HCT116 (cell line): ENCODE results near the gene LMBRD1. TPM values are rescaled to one million over a fixed set of nuclear protein-coding genes. Genes with fewer than 3 reads are reported as not detected.

Experiments used
- ATAC-seq: fragments of 200-7000 bp; cut with Tn5 transposase; 2 replicates; pipeline ENCODE4 v1.9.1; 2020; ENCODE audit warnings: mild to moderate bottlenecking, moderate library complexity
- BruUV-seq: library from RNA; stranded (reverse); fragments of 400-500 nt; replicated peaks from 2 replicates; lab custom pipeline; 2021; lab: Mats Ljungman, UMichigan
- CTCF ChIA-PET: fragments of 300-600 bp; sonication (Branson Sonifier 250); formaldehyde crosslinking; loops from one replicate; lab custom pipeline; 2021; ENCODE audit warnings: antibody characterized with exemption; lab: Charles Lee
- POLR2A ChIA-PET: fragments of 300-600, 350-600 bp; sonication (Branson Sonifier 250); formaldehyde crosslinking; loops from one replicate; lab custom pipeline; 2021; ENCODE audit warnings: antibody characterized with exemption; lab: Charles Lee
- RAD21 ChIA-PET, 2 experiments: fragments of 300-600 bp; sonication (Branson Sonifier 250); formaldehyde crosslinking; loops; one replicate each; lab custom pipeline; 2023; ENCODE audit warnings: low total read pairs in 2 of 2; ENCODE audit not compliant: uncharacterized antibody in 2 of 2, unreplicated experiment in 2 of 2, low non-redundant PET in 1 of 2; lab: Charles Lee
- DNase-seq: peaks from one replicate; pipeline ENCODE4 v3.0.0-alpha.2; 2010; ENCODE audit warnings: low read depth, low spot score
- H2AFZ ChIP-seq: fragments of 200-600 bp; shearing (Covaris generic), sonication (generic); 2 replicates; pipeline ENCODE4 v1.6.1; 2017; ENCODE audit warnings: low read depth, mixed run types, mixed read lengths, antibody characterized with exemption, low read length; ENCODE audit not compliant: poor library complexity, severe bottlenecking
- H3K27ac ChIP-seq: 2 replicates; pipeline ENCODE4 v1.5.1; 2012; ENCODE audit warnings: low read depth, low read length
- H3K27me3 ChIP-seq: fragments of 200-600 bp; sonication (generic); 2 replicates; pipeline ENCODE4 v1.6.1; 2016; ENCODE audit warnings: mixed run types, low read length, mixed read lengths; ENCODE audit not compliant: insufficient read depth
- H3K36me3 ChIP-seq, 2 experiments: fragments of 200-500 bp in 1 of 2; fragments of 200-600 bp in 1 of 2; sonication (Bioruptor generic) in 1 of 2; sonication (generic) in 1 of 2; 2 replicates each; pipeline versions ENCODE4 v1.5.1 to v1.6.1; 2014 to 2016; ENCODE audit warnings: low read length in 2 of 2, inconsistent platforms in 1 of 2, mixed read lengths in 1 of 2, mixed run types in 1 of 2; ENCODE audit not compliant: insufficient read depth in 2 of 2, control insufficient read depth in 1 of 2
- H3K4me1 ChIP-seq, 2 experiments: fragments of 200-600 bp in 1 of 2; sonication (generic) in 1 of 2; 2 replicates each; pipeline versions ENCODE4 v1.5.1 to v1.6.1; 2012 to 2017; ENCODE audit warnings: low read length in 2 of 2, inconsistent platforms in 1 of 2, mild to moderate bottlenecking in 1 of 2, mixed read lengths in 1 of 2, mixed run types in 1 of 2, moderate library complexity in 1 of 2; ENCODE audit not compliant: insufficient read depth in 2 of 2, control insufficient read depth in 1 of 2
- H3K4me2 ChIP-seq: fragments of 200-600 bp; sonication (generic); 2 replicates; pipeline ENCODE4 v1.6.1; 2017; ENCODE audit warnings: mixed run types, low read length, mixed read lengths
- H3K4me3 ChIP-seq, 2 experiments: fragments of 200-600 bp in 1 of 2; sonication (generic) in 1 of 2; replicated peaks in 1 of 2; 2 replicates each; pipeline ENCODE4 v1.5.1; 2011 to 2016; ENCODE audit warnings: low read length in 2 of 2, control low read depth in 1 of 2, low read depth in 1 of 2, mild to moderate bottlenecking in 1 of 2, mixed read lengths in 1 of 2, mixed run types in 1 of 2
- H3K79me2 ChIP-seq: fragments of 200-600 bp; sonication (generic); 2 replicates; pipeline ENCODE4 v1.6.1; 2017; ENCODE audit warnings: mild to moderate bottlenecking, mixed run types, low read length, moderate library complexity, mixed read lengths; ENCODE audit not compliant: insufficient read depth
- H3K9ac ChIP-seq: fragments of 200-600 bp; sonication (generic); 2 replicates; pipeline ENCODE4 v1.6.1; 2016; ENCODE audit warnings: low read length, mixed read lengths
- H3K9me2 ChIP-seq: fragments of 200-600 bp; sonication (generic), shearing (Covaris generic); 2 replicates; pipeline ENCODE4 v1.6.1; 2017; ENCODE audit warnings: mixed run types, mild to moderate bottlenecking, moderate library complexity; ENCODE audit not compliant: insufficient read depth
- H3K9me3 ChIP-seq, 2 experiments: fragments of 200-500 bp in 1 of 2; fragments of 200-600 bp in 1 of 2; sonication (Bioruptor generic) in 1 of 2; sonication (generic) in 1 of 2; 2 replicates each; pipeline ENCODE4 v1.6.1; 2014 to 2017; ENCODE audit warnings: low read length in 2 of 2, mixed read lengths in 2 of 2, inconsistent platforms in 1 of 2, low read depth in 1 of 2, mild to moderate bottlenecking in 1 of 2, mixed run types in 1 of 2, moderate library complexity in 1 of 2; ENCODE audit not compliant: control insufficient read depth in 1 of 2, insufficient read depth in 1 of 2
- H4K20me1 ChIP-seq: fragments of 200-600 bp; sonication (generic), shearing (Covaris generic); 2 replicates; pipeline ENCODE4 v1.6.1; 2017; ENCODE audit warnings: mixed run types, mild to moderate bottlenecking, moderate library complexity; ENCODE audit not compliant: insufficient read depth
- CBX3 ChIP-seq: IDR thresholded peaks from 2 replicates; pipeline ENCODE4 v1.6.1; 2012; ENCODE audit warnings: low read depth
- JUND ChIP-seq: IDR thresholded peaks from 2 replicates; pipeline ENCODE4 v1.6.1; 2012
- POLR2A ChIP-seq: IDR thresholded peaks from 2 replicates; pipeline ENCODE4 v1.7.0; 2011; ENCODE audit warnings: borderline replicate concordance; ENCODE audit not compliant: insufficient read depth, insufficient read length; ENCODE audit errors: extremely low read depth
- SIN3A ChIP-seq: IDR thresholded peaks from 2 replicates; pipeline ENCODE4 v1.6.1; 2012; ENCODE audit warnings: low read depth
- YY1 ChIP-seq: IDR thresholded peaks from 2 replicates; pipeline ENCODE4 v1.6.1; 2011; ENCODE audit warnings: low read length, low read depth, moderate library complexity, mild to moderate bottlenecking; ENCODE audit not compliant: insufficient replicate concordance; ENCODE audit errors: extremely low read depth
- ZNF274 ChIP-seq: fragments of 200-500 bp; sonication (Bioruptor generic); IDR thresholded peaks from 2 replicates; pipeline ENCODE4 v1.6.1; 2014; ENCODE audit warnings: mild to moderate bottlenecking, low read depth, low read length, inconsistent platforms
- intact Hi-C: fragments of 100-400 bp; cut with micrococcal nuclease; formaldehyde crosslinking; loops from 2 replicates; pipeline ENCODE4 v1.10.0; 2022
- total RNA-seq: library from RNA; stranded (reverse); gene quantifications from one replicate; pipeline ENCODE4 v1.2.1, GENCODE V29; 2021; ENCODE audit not compliant: unreplicated experiment
- TF ChIP-seq, protein P1 (sequence below): IDR thresholded peaks from 2 replicates; pipeline ENCODE4 v1.6.1; 2011; ENCODE audit warnings: mild to moderate bottlenecking, low read length, moderate library complexity; ENCODE audit not compliant: insufficient replicate concordance; ENCODE audit errors: extremely low read depth
- TF ChIP-seq, protein P2 (sequence below): IDR thresholded peaks from 2 replicates; pipeline ENCODE4 v1.6.1; 2012

Gene LMBRD1
- total RNA-seq, 1 experiment from 2014 or later, result 11.9 TPM

DNA sequence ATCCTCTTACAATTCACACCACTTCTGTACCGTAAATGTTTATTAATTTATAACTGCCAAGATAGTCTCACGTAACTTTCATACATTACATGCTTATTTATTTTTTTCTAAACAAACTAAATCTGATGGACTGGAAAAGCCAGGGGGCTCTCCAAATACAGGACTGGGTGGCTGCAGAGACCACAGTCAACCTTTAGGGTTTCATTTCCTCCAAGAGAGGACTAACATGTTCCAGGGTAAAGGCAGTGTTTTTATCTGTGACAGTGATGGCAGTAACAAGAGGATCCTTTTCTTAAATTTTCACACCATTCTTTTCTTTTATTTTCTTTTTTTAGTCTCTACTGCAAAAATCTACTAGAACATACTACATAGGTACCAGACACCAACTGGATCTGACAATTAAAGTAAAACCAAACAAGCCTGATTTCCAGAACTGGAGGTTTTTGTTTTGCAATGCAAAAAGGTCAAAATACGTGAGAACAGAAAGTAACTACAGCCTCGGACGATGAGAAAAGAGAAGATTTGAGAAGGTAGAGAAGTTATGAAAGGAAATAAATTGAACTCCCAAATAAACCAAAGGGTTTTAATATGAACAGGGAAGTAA lies 1.2 kb downstream of the LMBRD1 start:
- Histone ChIP-seq H3K36me3 (no peaks in the 10 kb centered on the region), H3K4me2 (peak overlapping the region; percentile 89), H3K27ac (no peak overlapping the region), H4K20me1 (no peaks in the 10 kb centered on the region), H3K79me2 (no peaks in the 10 kb centered on the region), H3K9me2 (no peaks in the 10 kb centered on the region), H3K4me3 (peak overlapping the region; percentile 62 to 68), H3K9ac (no peak overlapping the region), H3K27me3 (no peaks in the 10 kb centered on the region), H3K9me3 (no peaks in the 10 kb centered on the region), H3K4me1 (peaks cover 3 to 14% of the 10 kb centered on the region in 2 experiments; a peak in 3 of 4 replicates), H2AFZ (peak overlapping the region; percentile 55)
- TSS peak; percentile 62 for BruUV-seq
- ChIA-PET RAD21 (no interaction called here), CTCF (interaction anchor here (1.2 kb wide), 1 partner anchor 312 kb away, joined by 5 read pairs; no protein-coding TSS in a partner anchor), POLR2A (no interaction called here)
- TF ChIP-seq YY1, result no peak
- TF ChIP-seq ZNF274, result no peak
- intact Hi-C loops, result no loop called here
- ATAC-seq (no peak), DNase-seq (no peak)

DNA sequence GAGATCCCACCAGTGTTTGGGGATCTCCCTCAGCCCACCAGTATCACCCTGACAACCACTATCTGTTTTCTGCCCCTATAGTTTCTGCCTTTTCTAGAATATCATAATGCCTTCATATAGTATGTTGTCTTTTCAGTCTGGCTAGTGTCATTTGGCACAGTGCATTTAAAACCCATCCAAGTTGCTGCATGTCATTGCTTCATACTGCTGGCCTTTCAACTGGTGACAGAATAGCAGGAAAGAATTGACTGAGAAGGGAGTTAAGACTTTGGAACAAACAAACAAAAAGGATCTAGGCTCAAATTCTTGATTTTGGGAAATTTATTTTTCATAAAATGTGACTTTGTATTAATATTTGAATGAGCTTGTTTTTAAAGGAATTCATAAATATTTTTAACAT lies 4.5 kb downstream of the LMBRD1 start:
- intact Hi-C loops, result no loop called here
- no peaks in the 10 kb centered on the region for H4K20me1 ChIP-seq
- H3K36me3 ChIP-seq, result no peaks in the 10 kb centered on the region; a peak in 1 of 4 replicates
- TF ChIP-seq JUND (no peak), CBX3 (no peak), SIN3A (no peak), POLR2A (no peak)
- TF ChIP-seq, protein P1, sequence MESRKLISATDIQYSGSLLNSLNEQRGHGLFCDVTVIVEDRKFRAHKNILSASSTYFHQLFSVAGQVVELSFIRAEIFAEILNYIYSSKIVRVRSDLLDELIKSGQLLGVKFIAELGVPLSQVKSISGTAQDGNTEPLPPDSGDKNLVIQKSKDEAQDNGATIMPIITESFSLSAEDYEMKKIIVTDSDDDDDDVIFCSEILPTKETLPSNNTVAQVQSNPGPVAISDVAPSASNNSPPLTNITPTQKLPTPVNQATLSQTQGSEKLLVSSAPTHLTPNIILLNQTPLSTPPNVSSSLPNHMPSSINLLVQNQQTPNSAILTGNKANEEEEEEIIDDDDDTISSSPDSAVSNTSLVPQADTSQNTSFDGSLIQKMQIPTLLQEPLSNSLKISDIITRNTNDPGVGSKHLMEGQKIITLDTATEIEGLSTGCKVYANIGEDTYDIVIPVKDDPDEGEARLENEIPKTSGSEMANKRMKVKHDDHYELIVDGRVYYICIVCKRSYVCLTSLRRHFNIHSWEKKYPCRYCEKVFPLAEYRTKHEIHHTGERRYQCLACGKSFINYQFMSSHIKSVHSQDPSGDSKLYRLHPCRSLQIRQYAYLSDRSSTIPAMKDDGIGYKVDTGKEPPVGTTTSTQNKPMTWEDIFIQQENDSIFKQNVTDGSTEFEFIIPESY, result no peak
- TF ChIP-seq, protein P2, sequence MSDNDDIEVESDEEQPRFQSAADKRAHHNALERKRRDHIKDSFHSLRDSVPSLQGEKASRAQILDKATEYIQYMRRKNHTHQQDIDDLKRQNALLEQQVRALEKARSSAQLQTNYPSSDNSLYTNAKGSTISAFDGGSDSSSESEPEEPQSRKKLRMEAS, result no peak
- CTCF ChIA-PET, result interaction anchor here (1.5 kb wide), 1 partner anchor 316 kb away, joined by 4 read pairs; no protein-coding TSS in a partner anchor
- no peaks in the 10 kb centered on the region for H3K9me3 ChIP-seq
- no TSS peak for BruUV-seq
- DNase-seq (no peak), ATAC-seq (no peak)
- no peak overlapping the region for H3K27ac ChIP-seq
- H3K27me3 ChIP-seq, result no peaks in the 10 kb centered on the region
- peaks cover 3 to 9% of the 10 kb centered on the region in 2 experiments; a peak in 3 of 4 replicates for H3K4me1 ChIP-seq
- no peaks in the 10 kb centered on the region for H3K9me2 ChIP-seq
- no peaks in the 10 kb centered on the region for H3K79me2 ChIP-seq
- RAD21 ChIA-PET, result no interaction called here
- H3K9ac ChIP-seq, result no peak overlapping the region
- POLR2A ChIA-PET, result no interaction called here
- H3K4me2 ChIP-seq, result no peak overlapping the region
- no peak overlapping the region for H2AFZ ChIP-seq
- H3K4me3 ChIP-seq, result no peak overlapping the region
